Endothelial cell of umbilical vein (primary cell): ENCODE results near the gene CLIC3. TPM values are rescaled to one million over a fixed set of nuclear protein-coding genes. Genes with fewer than 3 reads are reported as not detected.
A peak's percentile ranks its signal among the peaks of the same experiment; 100 is the strongest.

Experiments
- BruUV-seq: library from RNA; stranded (reverse); fragments of 400-500 nt; replicated peaks from 2 replicates; lab custom pipeline; 2021; lab: Mats Ljungman, UMichigan
- CTCF ChIA-PET: fragments of 300-600, 350-600 bp; sonication (Branson Sonifier 250); formaldehyde crosslinking; loops from one replicate; lab custom pipeline; 2021; ENCODE audit warnings: antibody characterized with exemption, inconsistent platforms; lab: Charles Lee
- POLR2A ChIA-PET: fragments of 300-600, 350-600 bp; sonication (Branson Sonifier 250); formaldehyde crosslinking; loops from one replicate; lab custom pipeline; 2021; ENCODE audit warnings: antibody characterized with exemption, inconsistent platforms; lab: Charles Lee
- DNase-seq: peaks from one replicate; pipeline ENCODE4 v3.0.0-alpha.2; 2011; ENCODE audit warnings: low read depth, low spot score
- FAIRE-seq: peaks from 2 replicates; lab custom pipeline; 2011; peaks lifted over from hg19 to GRCh38; lab: Jason Lieb, UNC
- H2AFZ ChIP-seq: 2 replicates; pipeline ENCODE4 v1.6.0; 2012; ENCODE audit warnings: low read depth, low read length, control low read depth, inconsistent platforms
- H3K27ac ChIP-seq: 2 replicates; pipeline ENCODE4 v1.5.1; 2011; ENCODE audit warnings: low read depth, mild to moderate bottlenecking, control low read depth, low read length, moderate library complexity; ENCODE audit not compliant: insufficient read depth
- H3K27me3 ChIP-seq, 2 experiments: 2 replicates each; pipeline versions ENCODE4 v1.6.0 to v1.6.1; 2011; ENCODE audit warnings: low read length in 2 of 2, mixed read lengths in 1 of 2; ENCODE audit not compliant: control insufficient read depth in 2 of 2, insufficient read depth in 2 of 2
- H3K36me3 ChIP-seq, 2 experiments: 2 replicates in 1 of 2; 3 replicates in 1 of 2; pipeline ENCODE4 v1.5.1; 2011; ENCODE audit warnings: low read length in 2 of 2, mild to moderate bottlenecking in 1 of 2, moderate library complexity in 1 of 2; ENCODE audit not compliant: control insufficient read depth in 2 of 2, insufficient read depth in 2 of 2; ENCODE audit errors: extremely low read depth in 1 of 2
- H3K4me1 ChIP-seq: 3 replicates; pipeline ENCODE4 v1.5.1; 2011; ENCODE audit warnings: mild to moderate bottlenecking, low read length; ENCODE audit not compliant: control insufficient read depth, insufficient read depth; ENCODE audit errors: extremely low read depth
- H3K4me2 ChIP-seq: 2 replicates; pipeline ENCODE4 v1.6.1; 2011; ENCODE audit warnings: low read length, control low read depth, mixed read lengths; ENCODE audit not compliant: insufficient read depth
- H3K4me3 ChIP-seq, 3 experiments: fragments of 200-600 bp in 1 of 3; sonication (generic), shearing (Covaris generic) in 1 of 3; replicated peaks in 1 of 3; 2 replicates each; pipeline ENCODE4 v1.5.1; 2011 to 2016; ENCODE audit warnings: control low read depth in 3 of 3, low read length in 3 of 3, mild to moderate bottlenecking in 2 of 3, inconsistent platforms in 1 of 3, low read depth in 1 of 3, moderate library complexity in 1 of 3; ENCODE audit not compliant: insufficient read depth in 1 of 3
- H3K79me2 ChIP-seq: 2 replicates; pipeline ENCODE4 v1.6.0; 2012; ENCODE audit warnings: low read length, inconsistent platforms; ENCODE audit not compliant: control insufficient read depth, insufficient read depth
- H3K9ac ChIP-seq: replicated peaks from 2 replicates; pipeline ENCODE3; 2011; ENCODE audit warnings: low read length, control low read depth; ENCODE audit not compliant: insufficient read depth; ENCODE audit errors: extremely low read depth
- H3K9me1 ChIP-seq: replicated peaks from 3 replicates; pipeline ENCODE4 v1.6.0; 2011; ENCODE audit warnings: mild to moderate bottlenecking, low read length; ENCODE audit not compliant: control insufficient read depth, insufficient read depth; ENCODE audit errors: extremely low read depth
- H3K9me3 ChIP-seq: replicated peaks from 2 replicates; pipeline ENCODE4 v1.5.1; 2012; ENCODE audit warnings: low read length, inconsistent platforms; ENCODE audit not compliant: control insufficient read depth, insufficient read depth
- H4K20me1 ChIP-seq: replicated peaks from 2 replicates; pipeline ENCODE3; 2011; ENCODE audit warnings: mild to moderate bottlenecking, low read length; ENCODE audit not compliant: control insufficient read depth, insufficient read depth; ENCODE audit errors: extremely low read depth
- JUN ChIP-seq: IDR thresholded peaks from 2 replicates; pipeline ENCODE4 v1.6.1; 2011; ENCODE audit warnings: borderline replicate concordance, low read depth; ENCODE audit not compliant: insufficient read length, insufficient read depth
- POLR2AphosphoS5 ChIP-seq: IDR thresholded peaks from 2 replicates; pipeline ENCODE4 v1.6.1; 2012; ENCODE audit warnings: low read depth, mild to moderate bottlenecking, control low read depth, low read length, moderate library complexity; ENCODE audit not compliant: insufficient read depth
- dilution Hi-C: fragments of 300-500 bp; cut with MboI; formaldehyde crosslinking; loops from one replicate; pipeline ENCODE4 v1.15.0; 2019; ENCODE audit warnings: low sequenced_read_pairs; ENCODE audit not compliant: extremely low pct_ligation_motif_present
- intact Hi-C: fragments of 100-400 bp; cut with micrococcal nuclease; formaldehyde crosslinking; loops from one replicate; pipeline ENCODE4 v1.10.0; 2022
- polyA plus RNA-seq, 4 experiments: library from polyadenylated mRNA; depleted of rRNA in 3 of 4; stranded (reverse) in 3 of 4; unstranded in 1 of 4; fragments of >200 nt; gene quantifications; 2 replicates each; pipeline versions ENCODE4 v1.2.1 to v1.2.3, GENCODE V29; 2011 to 2012; ENCODE audit warnings: missing spikeins in 1 of 4
- total RNA-seq: library from RNA; stranded (reverse); gene quantifications from 2 replicates; pipeline ENCODE4 v1.2.3, GENCODE V29; 2021
- TF ChIP-seq, protein P1 (sequence below), 2 donors: IDR thresholded peaks; 1 replicate in 1 of 2; 2 replicates in 1 of 2; pipeline ENCODE4 v1.5.1; 2011; ENCODE audit warnings: low read length in 2 of 2, mild to moderate bottlenecking in 2 of 2, moderate library complexity in 2 of 2, control low read depth in 1 of 2, inconsistent platforms in 1 of 2, low read depth in 1 of 2; ENCODE audit not compliant: insufficient read depth in 1 of 2; ENCODE audit errors: extremely low read depth in 1 of 2

The CLIC3 gene
- total and polyA plus RNA-seq, 2 donors (not counting 3 experiments of a cell fraction or from before 2014, with no cell fraction given) = 2.3 TPM; not detected in 1

DNA sequence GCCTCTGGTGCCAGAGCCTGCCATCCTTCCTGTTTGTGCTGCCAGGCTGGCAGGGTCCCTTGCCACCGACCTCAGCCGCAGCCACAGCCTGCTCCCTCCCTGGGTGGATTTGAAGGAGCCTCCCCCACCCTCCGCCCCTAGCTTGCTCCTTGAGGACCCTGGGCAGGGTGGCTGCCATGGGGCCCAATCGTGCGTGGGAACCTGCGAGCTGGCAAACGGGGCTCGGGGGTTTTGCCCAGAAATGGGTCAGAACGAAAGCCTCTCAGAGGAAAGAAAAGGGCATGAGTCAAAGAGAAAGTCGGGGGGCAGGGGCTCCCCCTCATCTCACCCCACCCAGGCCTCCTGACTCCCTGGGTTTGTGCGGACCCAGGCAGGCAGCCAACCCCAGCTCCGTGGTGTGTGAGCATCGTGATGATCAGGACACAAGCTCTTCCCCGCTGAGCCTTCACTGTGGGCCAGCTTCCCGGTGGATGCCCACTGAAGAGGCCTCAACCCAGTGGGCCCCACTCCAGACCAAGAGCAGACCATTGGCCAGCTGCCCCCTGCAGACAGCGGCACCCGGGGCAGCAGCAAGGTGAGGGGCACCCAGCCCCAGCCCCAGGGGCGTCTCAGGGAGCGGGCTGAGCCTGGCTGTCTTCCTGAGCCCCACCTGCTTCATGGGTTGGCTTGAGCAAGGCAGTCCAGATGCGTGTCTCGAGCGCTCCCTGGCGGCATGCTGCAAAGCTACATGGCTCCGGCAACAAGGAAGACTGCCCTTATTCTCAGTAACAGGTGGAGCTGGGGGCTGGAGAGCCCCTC, 38.5 kb upstream of the CLIC3 start:
- H3K4me1 ChIP-seq = no peaks in the 10 kb centered on the region
- DNase-seq = peak; percentile 82
- H3K4me2 ChIP-seq = no peak overlapping the region
- no peak overlapping the region for H3K9ac ChIP-seq
- intact Hi-C loops = loop anchor here (1.0 to 2.0 kb wide), 4 partner anchors 87 to 248 kb away; partner anchors contain the start of genes AJM1 and TMEM141
- peaks cover 0 to 13% of the 10 kb centered on the region in 2 experiments for H3K36me3 ChIP-seq
- H3K9me1 ChIP-seq = no peaks in the 10 kb centered on the region
- no peaks in the 10 kb centered on the region for H3K79me2 ChIP-seq
- no TSS peak for BruUV-seq
- TF ChIP-seq, protein P1, sequence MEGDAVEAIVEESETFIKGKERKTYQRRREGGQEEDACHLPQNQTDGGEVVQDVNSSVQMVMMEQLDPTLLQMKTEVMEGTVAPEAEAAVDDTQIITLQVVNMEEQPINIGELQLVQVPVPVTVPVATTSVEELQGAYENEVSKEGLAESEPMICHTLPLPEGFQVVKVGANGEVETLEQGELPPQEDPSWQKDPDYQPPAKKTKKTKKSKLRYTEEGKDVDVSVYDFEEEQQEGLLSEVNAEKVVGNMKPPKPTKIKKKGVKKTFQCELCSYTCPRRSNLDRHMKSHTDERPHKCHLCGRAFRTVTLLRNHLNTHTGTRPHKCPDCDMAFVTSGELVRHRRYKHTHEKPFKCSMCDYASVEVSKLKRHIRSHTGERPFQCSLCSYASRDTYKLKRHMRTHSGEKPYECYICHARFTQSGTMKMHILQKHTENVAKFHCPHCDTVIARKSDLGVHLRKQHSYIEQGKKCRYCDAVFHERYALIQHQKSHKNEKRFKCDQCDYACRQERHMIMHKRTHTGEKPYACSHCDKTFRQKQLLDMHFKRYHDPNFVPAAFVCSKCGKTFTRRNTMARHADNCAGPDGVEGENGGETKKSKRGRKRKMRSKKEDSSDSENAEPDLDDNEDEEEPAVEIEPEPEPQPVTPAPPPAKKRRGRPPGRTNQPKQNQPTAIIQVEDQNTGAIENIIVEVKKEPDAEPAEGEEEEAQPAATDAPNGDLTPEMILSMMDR (IDR thresholded peaks at IDR 0.05; ENCODE audit: extremely low read depth in 1 of 2, insufficient read depth in 1 of 2, low read depth in 1 of 2, low read length in 2 of 2) = peak; percentile 91 to 97
- no peak for TF ChIP-seq JUN
- no peak for TF ChIP-seq POLR2AphosphoS5
- ChIA-PET POLR2A (interaction anchor here (0.6 kb wide), 2 partner anchors 34 to 106 kb away, joined by 3 to 5 read pairs; no protein-coding TSS in a partner anchor), CTCF (interaction anchor here (0.6 to 4.3 kb wide), 45 partner anchors 8 to 269 kb away, joined by 3 to 111 read pairs (median 4); partner anchors contain the start of genes AJM1, CLIC3, FBXW5 and MAN1B1)
- H3K9me3 ChIP-seq = no peaks in the 10 kb centered on the region
- H3K27ac ChIP-seq = no peak overlapping the region
- dilution Hi-C loops = no loop called here
- FAIRE-seq = peak; percentile 99
- no peaks in the 10 kb centered on the region for H3K27me3 ChIP-seq
- H3K4me3 ChIP-seq = no peak overlapping the region
- H4K20me1 ChIP-seq = no peaks in the 10 kb centered on the region
- no peak overlapping the region for H2AFZ ChIP-seq
